Measurements from ENCODE around the gene VWF.

GRCh38 chr12:6112004-6112403 is 12.5 kb downstream of the VWF start:
- no peak for TF ChIP-seq CTCF (IDR thresholded peaks at IDR 0.05)
- TF ChIP-seq POLR2A (IDR thresholded peaks at IDR 0.05), result no peak
